PC-9 (cell line): Measurements from ENCODE around the gene SNAI3.

ENCODE experiments used
- CTCF ChIP-seq: fragments of 200-600 bp; sonication (generic); conservative IDR thresholded peaks from 2 replicates; pipeline ENCODE4 v1.6.1; 2017; ENCODE audit warnings: mixed run types, antibody characterized with exemption, mild to moderate bottlenecking, moderate library complexity
- EZH2 ChIP-seq: fragments of 200-600 bp; sonication (generic); IDR thresholded peaks from 2 replicates; pipeline ENCODE4 v1.8.0; 2017; ENCODE audit warnings: antibody characterized with exemption, low read depth

- no peak for TF ChIP-seq CTCF
- TF ChIP-seq EZH2: no peak
Observed at GRCh38 chr16:88719267-88719932, 33.1 kb upstream of the SNAI3 start.
